ENCODE results near the gene STARD8.
"Not testable (repeated sequence)": the region's sequence is repeated elsewhere in the genome, so short reads cannot be mapped to it uniquely, and the experiment has no call there.

Gene STARD8

GRCh38 chrX:68627986-68628385 is 19.5 kb upstream of the STARD8 start:
- H3K27ac ChIP-seq = no peak overlapping the region
- H3K36me3 ChIP-seq = no peaks in the 10 kb centered on the region
- H3K4me1 ChIP-seq (ENCODE audit: control insufficient read depth in 1 of 2, insufficient read depth in 1 of 2, low read depth in 1 of 2, low read length in 1 of 2) = no peaks in the 10 kb centered on the region
- no peaks in the 10 kb centered on the region for H3K9me3 ChIP-seq
- H3K4me3 ChIP-seq (ENCODE audit: low read depth in 1 of 2, low read length in 1 of 2) = no peak overlapping the region
- no peak for TF ChIP-seq CTCF (IDR thresholded peaks at IDR 0.05)
- no peaks in the 10 kb centered on the region for H3K27me3 ChIP-seq

- H3K27ac ChIP-seq; H3K36me3 ChIP-seq; H3K4me3 ChIP-seq (ENCODE audit: low read depth in 1 of 2, low read length in 1 of 2); H3K9me3 ChIP-seq; H3K4me1 ChIP-seq (ENCODE audit: control insufficient read depth in 1 of 2, insufficient read depth in 1 of 2, low read depth in 1 of 2, low read length in 1 of 2); H3K27me3 ChIP-seq: not testable (repeated sequence)
Measured at GRCh38 chrX:68629936-68630335, 17.5 kb upstream of the STARD8 start.

GRCh38 chrX:68631336-68631735 is 16.1 kb upstream of the STARD8 start:
- no peak overlapping the region for H3K4me3 ChIP-seq (ENCODE audit: low read depth in 1 of 2, low read length in 1 of 2)
- no peak for TF ChIP-seq CTCF (IDR thresholded peaks at IDR 0.05)

GRCh38 chrX:68632491-68632890 is 15.0 kb upstream of the STARD8 start:
- Histone ChIP-seq H3K27ac (no peak overlapping the region), H3K27me3 (no peaks in the 10 kb centered on the region), H3K4me3 (ENCODE audit: low read depth in 1 of 2, low read length in 1 of 2) (no peak overlapping the region), H3K36me3 (no peaks in the 10 kb centered on the region), H3K4me1 (ENCODE audit: control insufficient read depth in 1 of 2, insufficient read depth in 1 of 2, low read depth in 1 of 2, low read length in 1 of 2) (no peaks in the 10 kb centered on the region), H3K9me3 (no peaks in the 10 kb centered on the region)
- TF ChIP-seq CTCF (IDR thresholded peaks at IDR 0.05) = no peak

More at GRCh38 chrX:68631336-68631735, 16.1 kb upstream of the STARD8 start:
- no peaks in the 10 kb centered on the region for H3K27me3 ChIP-seq
- no peaks in the 10 kb centered on the region for H3K36me3 ChIP-seq
- H3K4me1 ChIP-seq (ENCODE audit: control insufficient read depth in 1 of 2, insufficient read depth in 1 of 2, low read depth in 1 of 2, low read length in 1 of 2) = no peaks in the 10 kb centered on the region
- no peak overlapping the region for H3K27ac ChIP-seq
- no peaks in the 10 kb centered on the region for H3K9me3 ChIP-seq

GRCh38 chrX:68633981-68634380 is 13.5 kb upstream of the STARD8 start:
- Histone ChIP-seq H3K9me3 (no peaks in the 10 kb centered on the region), H3K4me1 (ENCODE audit: control insufficient read depth in 1 of 2, insufficient read depth in 1 of 2, low read depth in 1 of 2, low read length in 1 of 2) (no peaks in the 10 kb centered on the region), H3K27ac (no peak overlapping the region), H3K27me3 (no peaks in the 10 kb centered on the region), H3K4me3 (ENCODE audit: low read depth in 1 of 2, low read length in 1 of 2) (no peak overlapping the region), H3K36me3 (no peaks in the 10 kb centered on the region)
- no peak for TF ChIP-seq CTCF (IDR thresholded peaks at IDR 0.05)

GRCh38 chrX:68634649-68635227 is 12.7 kb upstream of the STARD8 start:
- H3K27me3 ChIP-seq = no peaks in the 10 kb centered on the region
- no peak for TF ChIP-seq CTCF (IDR thresholded peaks at IDR 0.05)
- no peaks in the 10 kb centered on the region for H3K36me3 ChIP-seq
- no peak overlapping the region for H3K27ac ChIP-seq
- no peaks in the 10 kb centered on the region for H3K9me3 ChIP-seq
- no peaks in the 10 kb centered on the region for H3K4me1 ChIP-seq (ENCODE audit: control insufficient read depth in 1 of 2, insufficient read depth in 1 of 2, low read depth in 1 of 2, low read length in 1 of 2)
- no peak overlapping the region for H3K4me3 ChIP-seq (ENCODE audit: low read depth in 1 of 2, low read length in 1 of 2)

All from neutrophil (primary cell).